HG03378 (cell line): ENCODE data around the gene ABCB9.

Source experiments
- ATAC-seq: cut with Tn5 transposase; IDR thresholded peaks from one replicate; pipeline ENCODE4 v1.9.1; 2021; ENCODE audit warnings: mild to moderate bottlenecking, moderate library complexity; ENCODE audit not compliant: unreplicated experiment

The ABCB9 gene

GRCh38 chr12:122884091-122884826 is 82.0 kb downstream of the ABCB9 start:
- ATAC-seq, result no peak

GRCh38 chr12:122882908-122883558 is 83.2 kb downstream of the ABCB9 start:
- ATAC-seq, result no peak

GRCh38 chr12:122880668-122881067 is 85.6 kb downstream of the ABCB9 start:
- ATAC-seq, result no peak

GRCh38 chr12:122880155-122880667 is 86.1 kb downstream of the ABCB9 start:
- no peak for ATAC-seq
